Activated CD8-positive, alpha-beta T cell treated with anti-CD3 and anti-CD28 coated beads for 36 hours (primary cell): ENCODE data around the gene KLLN. TPM values are rescaled to one million over a fixed set of nuclear protein-coding genes. Genes with fewer than 3 reads are reported as not detected.
"Not testable (repeated sequence)": the region's sequence is repeated elsewhere in the genome, so short reads cannot be mapped to it uniquely, and the experiment has no call there.

Experiments
- ATAC-seq: fragments of 200-7000 bp; cut with Tn5 transposase; one replicate; pipeline ENCODE4 v1.10.0; 2021; ENCODE audit warnings: mild to moderate bottlenecking, moderate library complexity
- CTCF ChIA-PET: fragments of 350-600 bp; sonication (Branson Sonifier 250); formaldehyde crosslinking; loops from one replicate; lab custom pipeline; 2021; ENCODE audit warnings: antibody characterized with exemption; lab: Charles Lee
- POLR2A ChIA-PET: fragments of 350-600 bp; sonication (Branson Sonifier 250); formaldehyde crosslinking; loops from one replicate; lab custom pipeline; 2021; ENCODE audit warnings: antibody characterized with exemption; lab: Charles Lee
- DNase-seq: peaks from one replicate; pipeline ENCODE4 v3.0.0-alpha.2; 2020
- H3K27ac Mint-ChIP-seq: one replicate; pipeline ENCODE4 v1.8.0; 2021; ENCODE audit warnings: mild to moderate bottlenecking, mixed read lengths
- H3K27me3 Mint-ChIP-seq: one replicate; pipeline ENCODE4 v1.8.0; 2021; ENCODE audit warnings: mixed read lengths
- H3K36me3 Mint-ChIP-seq: one replicate; pipeline ENCODE4 v1.8.0; 2021; ENCODE audit warnings: low read depth, mixed read lengths
- H3K4me1 Mint-ChIP-seq: one replicate; pipeline ENCODE4 v1.8.0; 2021; ENCODE audit warnings: low read depth, mixed read lengths
- H3K4me3 Mint-ChIP-seq: one replicate; pipeline ENCODE4 v1.8.0; 2021; ENCODE audit warnings: mild to moderate bottlenecking, moderate library complexity, mixed read lengths
- H3K9me3 Mint-ChIP-seq: one replicate; pipeline ENCODE4 v1.8.0; 2021; ENCODE audit warnings: mixed read lengths
- CTCF ChIP-seq: fragments of 200-600 bp; IDR thresholded peaks from one replicate; pipeline ENCODE4 v1.8.0; 2022; ENCODE audit warnings: antibody characterized with exemption, mild to moderate bottlenecking
- intact Hi-C: fragments of 100-400 bp; cut with micrococcal nuclease; formaldehyde crosslinking; loops from one replicate; pipeline ENCODE4 v1.10.0; 2022
- total RNA-seq, 2 experiments: library from RNA; stranded (reverse); gene quantifications; one replicate each; pipeline ENCODE4 v1.2.3, GENCODE V29; 2021

Gene KLLN
- total RNA-seq, 2 experiments from 2014 or later = 0.43 to 0.61 TPM

- DNase-seq (no peak), ATAC-seq (no peak)
- no peak overlapping the region for H3K4me3 Mint-ChIP-seq
- peaks cover 39% of the 10 kb centered on the region for H3K4me1 Mint-ChIP-seq
- no peak for TF ChIP-seq CTCF
- H3K27me3 Mint-ChIP-seq = no peaks in the 10 kb centered on the region
- CTCF ChIA-PET = no interaction called here
- peaks cover 43% of the 10 kb centered on the region for H3K36me3 Mint-ChIP-seq
- intact Hi-C loops = no loop called here
- H3K9me3 Mint-ChIP-seq = peaks cover 16% of the 10 kb centered on the region
- no peak overlapping the region for H3K27ac Mint-ChIP-seq
- POLR2A ChIA-PET = no interaction called here
These were observed 24.4 kb upstream of the KLLN start for GRCh38 chr10:87887548-87888289.

- H3K4me3 Mint-ChIP-seq = no peak overlapping the region
- peaks cover 39% of the 10 kb centered on the region for H3K36me3 Mint-ChIP-seq
- ATAC-seq (no peak), DNase-seq (no peak)
- H3K27ac Mint-ChIP-seq = no peak overlapping the region
- H3K27me3 Mint-ChIP-seq = no peaks in the 10 kb centered on the region
- TF ChIP-seq CTCF = no peak
- peaks cover 39% of the 10 kb centered on the region for H3K4me1 Mint-ChIP-seq
- POLR2A ChIA-PET = no interaction called here
- CTCF ChIA-PET = interaction anchor here (0.8 kb wide), 1 partner anchor 9 kb away, joined by 4 read pairs; no protein-coding TSS in a partner anchor
- H3K9me3 Mint-ChIP-seq = peaks cover 16% of the 10 kb centered on the region
- intact Hi-C loops = no loop called here
These were observed 23.8 kb upstream of the KLLN start for GRCh38 chr10:87887146-87887545.

- Mint-ChIP-seq H3K4me3 (no peak overlapping the region), H3K27ac (no peak overlapping the region), H3K9me3 (peaks cover 16% of the 10 kb centered on the region), H3K4me1 (peaks cover 41% of the 10 kb centered on the region), H3K27me3 (no peaks in the 10 kb centered on the region), H3K36me3 (peaks cover 43% of the 10 kb centered on the region)
- no peak for TF ChIP-seq CTCF
- no peak for ATAC-seq
- no peak for DNase-seq
- ChIA-PET POLR2A (interaction anchor here (1.0 kb wide), 1 partner anchor 25 kb away, joined by 3 read pairs; no protein-coding TSS in a partner anchor), CTCF (interaction anchor here (0.8 kb wide), 1 partner anchor 9 kb away, joined by 4 read pairs; no protein-coding TSS in a partner anchor)
- intact Hi-C loops = no loop called here
These were observed 23.3 kb upstream of the KLLN start for GRCh38 chr10:87886635-87887034.

GRCh38 chr10:87882555-87883294 lies 19.4 kb upstream of the KLLN start:
- Mint-ChIP-seq H3K27ac (no peak overlapping the region), H3K36me3 (peaks cover 53% of the 10 kb centered on the region), H3K4me1 (peaks cover 44% of the 10 kb centered on the region), H3K4me3 (no peak overlapping the region), H3K9me3 (peaks cover 16% of the 10 kb centered on the region), H3K27me3 (no peaks in the 10 kb centered on the region)
- ChIA-PET POLR2A (interaction anchor here (1.2 to 1.4 kb wide), 2 partner anchors 20 to 21 kb away, joined by 3 to 5 read pairs; partner anchors contain the start of genes KLLN and PTEN), CTCF (interaction anchor here (1.7 kb wide), 1 partner anchor 927 kb away, joined by 4 read pairs; no protein-coding TSS in a partner anchor)
- TF ChIP-seq CTCF = no peak
- ATAC-seq = no peak
- no peak for DNase-seq
- intact Hi-C loops = no loop called here

- H3K27me3 Mint-ChIP-seq, CTCF ChIA-PET, intact Hi-C loops, H3K9me3 Mint-ChIP-seq, DNase-seq, H3K4me3 Mint-ChIP-seq, ATAC-seq: not testable (repeated sequence)
- Mint-ChIP-seq H3K36me3 (peaks cover 41% of the 10 kb centered on the region), H3K4me1 (peaks cover 37% of the 10 kb centered on the region), H3K27ac (peak overlapping the region; percentile 27)
- POLR2A ChIA-PET = interaction anchor here (1.2 to 1.4 kb wide), 2 partner anchors 18 to 20 kb away, joined by 3 to 5 read pairs; partner anchors contain the start of genes KLLN and PTEN
These were observed 18.2 kb upstream of the KLLN start for GRCh38 chr10:87881373-87882059.
